ENCODE measurements around the gene MAP3K7.

MAP3K7 gene

DNA sequence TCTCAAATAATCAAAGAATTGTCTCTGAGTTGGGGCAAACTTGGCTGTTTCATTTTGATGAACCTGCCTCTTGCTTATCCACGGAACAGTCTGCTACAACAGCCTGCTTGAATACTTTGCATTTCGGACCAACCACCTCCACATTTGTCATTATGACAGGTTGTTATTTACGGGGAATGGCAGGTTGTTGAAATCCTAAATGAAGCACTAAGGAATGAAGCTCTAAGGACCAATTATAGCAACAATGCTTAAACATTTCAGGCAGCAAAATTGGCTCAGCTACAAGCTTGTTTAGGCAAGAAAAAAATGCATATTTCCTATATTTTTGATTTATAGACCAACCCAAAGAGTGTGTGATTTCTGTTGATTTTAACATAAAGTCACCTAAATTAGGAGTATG, 84.5 kb downstream of the MAP3K7 start:
- H3K4me3 ChIP-seq (ENCODE audit: severe bottlenecking), result no peak overlapping the region
- no peak overlapping the region for H3K27ac ChIP-seq (ENCODE audit: poor library complexity, severe bottlenecking)
- no peaks in the 10 kb centered on the region for H3K27me3 ChIP-seq (ENCODE audit: insufficient read depth, poor library complexity, severe bottlenecking)
- no peaks in the 10 kb centered on the region for H3K9me3 ChIP-seq (ENCODE audit: severe bottlenecking)
- no peaks in the 10 kb centered on the region for H3K36me3 ChIP-seq (ENCODE audit: low read depth)
- TF ChIP-seq, protein P1, sequence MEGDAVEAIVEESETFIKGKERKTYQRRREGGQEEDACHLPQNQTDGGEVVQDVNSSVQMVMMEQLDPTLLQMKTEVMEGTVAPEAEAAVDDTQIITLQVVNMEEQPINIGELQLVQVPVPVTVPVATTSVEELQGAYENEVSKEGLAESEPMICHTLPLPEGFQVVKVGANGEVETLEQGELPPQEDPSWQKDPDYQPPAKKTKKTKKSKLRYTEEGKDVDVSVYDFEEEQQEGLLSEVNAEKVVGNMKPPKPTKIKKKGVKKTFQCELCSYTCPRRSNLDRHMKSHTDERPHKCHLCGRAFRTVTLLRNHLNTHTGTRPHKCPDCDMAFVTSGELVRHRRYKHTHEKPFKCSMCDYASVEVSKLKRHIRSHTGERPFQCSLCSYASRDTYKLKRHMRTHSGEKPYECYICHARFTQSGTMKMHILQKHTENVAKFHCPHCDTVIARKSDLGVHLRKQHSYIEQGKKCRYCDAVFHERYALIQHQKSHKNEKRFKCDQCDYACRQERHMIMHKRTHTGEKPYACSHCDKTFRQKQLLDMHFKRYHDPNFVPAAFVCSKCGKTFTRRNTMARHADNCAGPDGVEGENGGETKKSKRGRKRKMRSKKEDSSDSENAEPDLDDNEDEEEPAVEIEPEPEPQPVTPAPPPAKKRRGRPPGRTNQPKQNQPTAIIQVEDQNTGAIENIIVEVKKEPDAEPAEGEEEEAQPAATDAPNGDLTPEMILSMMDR (IDR thresholded peaks at IDR 0.05; ENCODE audit: poor library complexity, severe bottlenecking), result no peak
- DNase-seq (ENCODE audit: low spot score), result no peak
- no peak for ATAC-seq (ENCODE audit: low read depth)
- H3K4me1 ChIP-seq (ENCODE audit: insufficient read depth, poor library complexity, severe bottlenecking), result no peaks in the 10 kb centered on the region

DNA sequence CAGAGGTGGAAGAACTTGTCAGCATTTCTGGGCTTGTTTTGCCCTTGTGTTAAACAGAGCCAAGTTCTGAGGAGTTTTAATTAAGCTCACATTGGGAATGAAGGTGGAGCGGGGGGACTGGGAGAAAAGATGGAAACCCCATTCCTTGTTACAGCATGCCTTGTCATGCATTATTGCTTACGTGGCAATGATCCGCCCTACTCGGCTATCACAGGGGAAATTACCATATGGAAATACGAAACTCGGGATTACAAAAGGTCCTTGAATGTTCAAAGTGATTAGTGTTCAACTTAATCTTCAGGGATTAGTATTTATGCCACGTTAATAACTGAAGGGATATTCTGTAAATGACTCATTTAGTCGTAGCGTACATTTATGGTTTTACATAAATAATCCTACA, 86.4 kb downstream of the MAP3K7 start:
- no peaks in the 10 kb centered on the region for H3K9me3 ChIP-seq (ENCODE audit: severe bottlenecking)
- DNase-seq (ENCODE audit: low spot score), result no peak
- H3K36me3 ChIP-seq (ENCODE audit: low read depth), result no peaks in the 10 kb centered on the region
- H3K27ac ChIP-seq (ENCODE audit: poor library complexity, severe bottlenecking), result no peak overlapping the region
- TF ChIP-seq, protein P1 (IDR thresholded peaks at IDR 0.05; ENCODE audit: poor library complexity, severe bottlenecking), result no peak
- H3K4me1 ChIP-seq (ENCODE audit: insufficient read depth, poor library complexity, severe bottlenecking), result no peaks in the 10 kb centered on the region
- ATAC-seq (ENCODE audit: low read depth), result no peak
- no peaks in the 10 kb centered on the region for H3K27me3 ChIP-seq (ENCODE audit: insufficient read depth, poor library complexity, severe bottlenecking)
- H3K4me3 ChIP-seq (ENCODE audit: severe bottlenecking), result no peak overlapping the region

DNA sequence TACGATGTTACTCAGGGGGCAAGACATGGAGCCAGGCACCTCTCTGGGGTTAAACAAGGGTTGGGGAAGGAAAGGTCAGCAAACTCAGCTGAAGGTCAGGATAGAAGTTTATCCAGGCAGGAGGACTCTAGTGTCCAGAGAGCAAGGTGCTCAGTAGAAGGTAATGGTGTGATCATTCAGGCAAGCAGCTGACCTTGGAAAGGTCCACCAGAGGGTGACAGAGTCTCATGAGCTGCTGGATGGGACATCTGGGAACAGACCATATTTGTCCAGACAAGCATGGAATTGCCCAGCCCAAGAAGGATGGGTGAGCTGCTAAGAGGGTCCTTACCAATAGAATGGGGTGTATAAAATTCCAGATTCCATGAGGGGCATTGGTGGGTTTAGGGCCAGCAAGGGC, 89.5 kb downstream of the MAP3K7 start:
- Histone ChIP-seq H3K4me3 (ENCODE audit: severe bottlenecking) (no peak overlapping the region), H3K4me1 (ENCODE audit: insufficient read depth, poor library complexity, severe bottlenecking) (no peaks in the 10 kb centered on the region), H3K27me3 (ENCODE audit: insufficient read depth, poor library complexity, severe bottlenecking) (no peaks in the 10 kb centered on the region), H3K27ac (ENCODE audit: poor library complexity, severe bottlenecking) (no peak overlapping the region), H3K36me3 (ENCODE audit: low read depth) (no peaks in the 10 kb centered on the region), H3K9me3 (ENCODE audit: severe bottlenecking) (no peaks in the 10 kb centered on the region)
- ATAC-seq (ENCODE audit: low read depth) (peak; percentile 49; the same call in 1 of the 3 replicates), DNase-seq (ENCODE audit: low spot score) (no peak)
- TF ChIP-seq, protein P1 (IDR thresholded peaks at IDR 0.05; ENCODE audit: poor library complexity, severe bottlenecking), result peak; percentile 13

DNA sequence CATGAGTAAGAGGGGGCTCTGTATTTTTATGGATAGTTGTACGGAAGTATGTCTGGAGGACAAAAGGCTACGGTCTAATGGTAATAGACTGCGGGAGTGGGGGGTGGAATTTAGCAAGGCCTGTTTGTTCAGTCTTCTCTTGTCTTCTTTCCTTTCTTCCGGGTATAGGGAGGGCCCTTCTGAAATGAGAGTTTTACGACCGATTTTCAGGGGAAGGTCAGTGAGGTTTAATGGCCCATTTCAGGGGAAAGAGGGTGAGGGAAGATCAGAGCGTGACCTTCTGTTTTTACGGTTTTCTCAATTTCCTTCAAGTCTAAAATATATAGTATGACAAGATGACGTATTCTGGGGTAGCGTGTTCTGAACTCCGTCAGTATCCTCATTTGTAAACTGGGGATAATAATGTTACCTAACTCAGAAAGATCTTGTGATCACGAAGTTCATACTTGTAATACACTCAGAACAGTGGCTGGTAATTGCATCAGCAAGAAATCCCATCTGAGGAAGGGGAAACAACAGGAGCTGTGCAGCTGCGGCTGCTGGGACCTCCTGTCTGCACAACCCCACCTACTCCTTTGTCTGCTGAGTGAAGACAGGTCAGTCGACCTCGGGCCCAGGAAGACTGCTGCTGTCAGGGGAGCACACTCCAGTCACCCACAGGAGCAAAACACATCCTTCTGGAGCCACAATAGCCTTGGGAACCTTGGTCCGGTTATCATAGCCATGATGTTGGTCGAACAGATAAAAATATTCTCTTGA, 90.4 kb downstream of the MAP3K7 start:
- no peaks in the 10 kb centered on the region for H3K4me1 ChIP-seq (ENCODE audit: insufficient read depth, poor library complexity, severe bottlenecking)
- no peaks in the 10 kb centered on the region for H3K27me3 ChIP-seq (ENCODE audit: insufficient read depth, poor library complexity, severe bottlenecking)
- H3K36me3 ChIP-seq (ENCODE audit: low read depth), result no peaks in the 10 kb centered on the region
- no peaks in the 10 kb centered on the region for H3K9me3 ChIP-seq (ENCODE audit: severe bottlenecking)
- H3K4me3 ChIP-seq (ENCODE audit: severe bottlenecking), result no peak overlapping the region
- no peak overlapping the region for H3K27ac ChIP-seq (ENCODE audit: poor library complexity, severe bottlenecking)
- ATAC-seq (ENCODE audit: low read depth) (no peak), DNase-seq (ENCODE audit: low spot score) (no peak)
- TF ChIP-seq, protein P1 (IDR thresholded peaks at IDR 0.05; ENCODE audit: poor library complexity, severe bottlenecking), result no peak

DNA sequence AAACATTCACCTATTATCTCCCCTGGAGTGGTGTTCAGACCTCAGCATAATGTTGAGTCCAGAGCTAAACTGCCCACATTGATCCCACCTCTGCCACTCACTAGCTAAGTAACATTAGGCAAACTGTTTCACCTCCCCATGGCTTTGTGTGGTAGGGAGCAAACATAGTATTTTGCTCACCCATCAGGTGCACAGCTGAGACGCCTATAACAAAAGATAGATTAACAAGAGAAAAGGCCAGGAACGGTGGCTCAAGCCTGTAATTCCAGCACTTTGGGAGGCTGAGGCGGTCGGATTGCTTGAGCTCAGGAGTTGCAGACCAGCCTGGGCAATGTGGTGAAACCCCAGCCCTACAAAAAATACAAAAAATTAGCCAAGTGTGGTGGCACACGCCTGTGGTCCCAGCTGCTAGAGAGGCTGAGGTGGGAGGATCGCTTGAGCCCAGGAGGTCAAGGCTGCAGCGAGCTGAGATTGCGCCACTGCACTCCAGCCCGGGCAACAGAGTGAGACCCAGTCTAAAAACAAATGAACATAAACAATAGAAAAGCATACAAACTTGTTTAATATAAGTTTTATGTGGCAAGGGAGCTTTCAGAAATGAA, 91.6 kb downstream of the MAP3K7 start:
- Histone ChIP-seq H3K36me3 (ENCODE audit: low read depth) (no peaks in the 10 kb centered on the region), H3K4me1 (ENCODE audit: insufficient read depth, poor library complexity, severe bottlenecking) (no peaks in the 10 kb centered on the region), H3K4me3 (ENCODE audit: severe bottlenecking) (no peak overlapping the region), H3K27ac (ENCODE audit: poor library complexity, severe bottlenecking) (no peak overlapping the region), H3K27me3 (ENCODE audit: insufficient read depth, poor library complexity, severe bottlenecking) (no peaks in the 10 kb centered on the region), H3K9me3 (ENCODE audit: severe bottlenecking) (no peaks in the 10 kb centered on the region)
- DNase-seq (ENCODE audit: low spot score) (no peak), ATAC-seq (ENCODE audit: low read depth) (no peak)
- TF ChIP-seq, protein P1 (IDR thresholded peaks at IDR 0.05; ENCODE audit: poor library complexity, severe bottlenecking), result no peak

Data from RWPE2 (cell line).